ENCODE data around the gene SYPL1.

Gene SYPL1

DNA sequence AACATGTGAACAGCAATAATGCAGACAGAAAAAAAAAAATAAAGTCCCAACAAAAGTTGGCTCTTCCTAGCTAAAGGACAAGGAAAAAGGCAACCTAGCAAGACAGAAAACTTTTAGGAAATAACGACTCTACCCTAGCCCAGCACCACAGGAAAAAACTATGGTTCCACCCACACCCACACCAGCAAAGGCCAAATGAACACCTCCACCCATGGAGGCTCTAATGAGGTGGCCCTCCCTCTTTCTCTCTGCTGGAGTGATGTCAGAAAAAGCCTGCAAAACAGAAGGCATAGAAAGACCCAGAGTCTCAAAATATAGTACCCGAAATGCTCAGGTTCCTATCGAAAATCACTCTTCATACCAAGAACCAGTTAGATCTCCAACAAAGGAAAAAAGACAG, 28.4 kb downstream of the SYPL1 start:
- no peak for DNase-seq (ENCODE audit: low read depth)
- no peak overlapping the region for H3K4me3 ChIP-seq (replicated peaks; ENCODE audit: low read depth, low read length)
- TF ChIP-seq, protein P1, sequence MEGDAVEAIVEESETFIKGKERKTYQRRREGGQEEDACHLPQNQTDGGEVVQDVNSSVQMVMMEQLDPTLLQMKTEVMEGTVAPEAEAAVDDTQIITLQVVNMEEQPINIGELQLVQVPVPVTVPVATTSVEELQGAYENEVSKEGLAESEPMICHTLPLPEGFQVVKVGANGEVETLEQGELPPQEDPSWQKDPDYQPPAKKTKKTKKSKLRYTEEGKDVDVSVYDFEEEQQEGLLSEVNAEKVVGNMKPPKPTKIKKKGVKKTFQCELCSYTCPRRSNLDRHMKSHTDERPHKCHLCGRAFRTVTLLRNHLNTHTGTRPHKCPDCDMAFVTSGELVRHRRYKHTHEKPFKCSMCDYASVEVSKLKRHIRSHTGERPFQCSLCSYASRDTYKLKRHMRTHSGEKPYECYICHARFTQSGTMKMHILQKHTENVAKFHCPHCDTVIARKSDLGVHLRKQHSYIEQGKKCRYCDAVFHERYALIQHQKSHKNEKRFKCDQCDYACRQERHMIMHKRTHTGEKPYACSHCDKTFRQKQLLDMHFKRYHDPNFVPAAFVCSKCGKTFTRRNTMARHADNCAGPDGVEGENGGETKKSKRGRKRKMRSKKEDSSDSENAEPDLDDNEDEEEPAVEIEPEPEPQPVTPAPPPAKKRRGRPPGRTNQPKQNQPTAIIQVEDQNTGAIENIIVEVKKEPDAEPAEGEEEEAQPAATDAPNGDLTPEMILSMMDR (IDR thresholded peaks at IDR 0.05; ENCODE audit: low read length, missing control alignments), result no peak

DNA sequence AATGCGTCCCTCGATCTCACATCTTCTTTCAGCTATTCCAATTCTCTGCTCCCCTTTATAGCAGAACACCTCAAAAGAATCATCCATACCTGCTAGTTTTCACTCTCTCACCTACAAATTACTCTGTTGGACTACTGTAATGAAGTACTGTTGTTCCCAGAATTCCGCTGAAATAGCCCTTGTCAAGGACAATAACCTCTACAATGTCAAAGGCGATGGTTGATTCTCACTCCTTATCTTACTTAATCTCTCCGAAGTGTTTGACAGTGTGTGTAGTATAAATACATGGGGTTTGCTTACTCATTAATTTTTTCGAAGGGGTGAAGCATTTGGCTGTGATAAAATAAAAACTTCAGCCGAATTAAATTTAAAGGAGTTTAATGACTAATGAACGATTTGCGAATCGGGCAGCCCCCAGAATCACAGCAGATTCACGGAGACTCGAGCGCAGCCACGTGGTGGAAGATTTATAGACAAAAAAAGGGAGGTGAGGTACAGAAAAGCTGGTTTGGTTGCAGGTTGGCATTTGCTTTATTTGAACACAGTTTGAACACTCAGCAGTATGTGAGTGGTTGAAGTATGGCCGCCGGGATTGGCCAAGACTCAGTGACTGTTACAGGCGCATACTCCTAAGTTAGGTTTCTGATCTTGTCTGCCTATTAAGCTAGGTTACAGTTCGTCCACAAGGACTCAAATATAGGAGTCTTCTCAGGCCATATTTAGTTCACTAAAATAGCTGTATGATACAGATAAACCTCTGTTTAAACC, 29.8 kb downstream of the SYPL1 start:
- no peak overlapping the region for H3K4me3 ChIP-seq (replicated peaks; ENCODE audit: low read depth, low read length)
- TF ChIP-seq, protein P1 (IDR thresholded peaks at IDR 0.05; ENCODE audit: low read length, missing control alignments), result no peak
- DNase-seq (ENCODE audit: low read depth), result no peak

DNA sequence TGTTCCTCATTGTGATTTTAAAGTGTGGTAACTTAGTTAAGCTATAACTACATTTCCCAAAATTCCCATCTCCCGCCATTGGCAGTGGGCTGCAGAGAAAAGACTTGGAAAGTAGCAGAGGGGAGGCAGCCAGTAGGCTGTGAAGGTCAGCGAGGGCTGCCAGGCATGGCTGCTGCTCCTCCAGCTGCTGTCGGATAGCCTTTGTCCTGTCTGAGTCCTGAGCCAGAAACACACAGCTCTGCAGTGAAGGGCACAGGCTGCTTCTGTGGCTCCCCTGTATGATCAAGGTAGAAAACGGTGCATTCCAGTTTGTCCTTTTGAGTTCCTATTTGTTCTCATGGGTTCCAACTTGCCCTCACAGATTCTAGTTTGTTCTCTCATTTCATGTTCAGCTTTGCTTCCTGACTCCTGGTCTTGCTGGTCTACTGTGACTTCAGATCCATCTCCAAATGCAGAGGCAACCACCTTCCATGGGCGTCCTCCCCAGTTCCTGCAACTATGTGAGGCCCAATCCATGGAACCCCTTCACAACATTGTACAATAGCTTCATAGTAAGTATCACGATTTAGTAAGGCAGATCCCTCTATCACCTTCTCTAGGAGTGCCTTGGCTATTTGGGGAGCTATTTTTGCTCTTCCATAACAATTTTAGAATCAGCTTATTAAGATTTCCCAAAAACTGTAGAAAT, 31.7 kb downstream of the SYPL1 start:
- no peak for DNase-seq (ENCODE audit: low read depth)
- H3K4me3 ChIP-seq (replicated peaks; ENCODE audit: low read depth, low read length), result no peak overlapping the region
- TF ChIP-seq, protein P1 (IDR thresholded peaks at IDR 0.05; ENCODE audit: low read length, missing control alignments), result no peak

DNA sequence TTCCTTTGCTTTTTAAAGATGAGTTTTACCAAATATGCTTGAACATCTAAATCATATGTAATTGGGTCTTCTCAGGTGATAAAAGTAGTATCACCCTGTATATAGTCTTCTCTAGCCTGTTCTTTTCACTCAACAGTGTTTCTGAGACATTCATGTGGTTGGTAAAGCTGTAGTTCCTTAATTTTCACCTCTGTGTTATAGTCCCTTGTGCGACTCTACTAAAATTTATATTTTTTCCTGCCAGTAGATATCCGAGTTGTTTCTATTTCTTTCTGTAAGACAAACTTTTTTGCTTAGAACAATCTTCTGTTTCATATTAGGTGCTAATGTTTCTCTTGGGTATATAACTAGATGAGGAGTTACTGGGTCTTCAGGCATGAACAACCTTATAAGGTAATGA, 35.6 kb downstream of the SYPL1 start:
- DNase-seq (ENCODE audit: low read depth), result no peak
- TF ChIP-seq, protein P1 (IDR thresholded peaks at IDR 0.05; ENCODE audit: low read length, missing control alignments), result no peak
- H3K4me3 ChIP-seq (replicated peaks; ENCODE audit: low read depth, low read length), result no peak overlapping the region

DNA sequence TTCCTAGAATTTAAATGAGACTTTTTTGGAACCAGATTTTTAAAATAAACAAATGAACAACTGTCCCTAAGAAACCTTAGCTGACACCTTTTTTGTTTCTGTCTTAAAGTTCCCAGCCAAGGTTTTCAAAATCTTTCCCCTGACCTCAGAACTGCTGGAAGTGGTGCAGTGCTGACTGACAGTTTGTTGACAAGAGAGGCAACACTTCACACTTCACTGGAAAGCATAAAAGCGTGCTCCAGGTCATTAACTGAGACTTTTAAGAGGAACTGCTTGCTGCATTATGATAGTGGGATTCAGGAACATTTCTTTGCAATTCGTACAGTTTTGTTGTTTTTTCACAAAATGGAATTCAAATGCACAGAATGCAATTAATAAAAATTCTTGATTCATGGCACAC, 36.2 kb downstream of the SYPL1 start:
- TF ChIP-seq, protein P1 (IDR thresholded peaks at IDR 0.05; ENCODE audit: low read length, missing control alignments), result no peak
- H3K4me3 ChIP-seq (replicated peaks; ENCODE audit: low read depth, low read length), result no peak overlapping the region
- no peak for DNase-seq (ENCODE audit: low read depth)

DNA sequence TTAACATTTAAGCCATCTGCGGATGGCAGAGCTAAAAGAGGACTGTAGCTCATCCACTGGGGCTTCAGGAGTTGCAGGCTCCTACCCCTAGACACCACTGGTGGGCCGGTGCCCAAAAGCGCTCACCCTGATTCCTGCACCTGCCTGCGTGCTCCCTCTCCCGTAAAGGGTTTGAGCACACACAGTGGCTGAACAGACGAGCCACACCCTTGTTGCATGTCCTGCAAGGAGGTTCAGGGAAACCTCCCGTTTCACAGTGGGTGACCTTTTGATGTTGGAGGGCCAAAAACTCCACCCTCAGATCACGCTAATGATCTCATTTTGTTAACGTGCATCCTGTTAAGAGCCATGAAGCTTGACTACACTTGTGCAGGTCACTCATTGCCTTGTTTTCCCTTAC, 37.9 kb downstream of the SYPL1 start:
- DNase-seq (ENCODE audit: low read depth), result no peak
- TF ChIP-seq, protein P1 (IDR thresholded peaks at IDR 0.05; ENCODE audit: low read length, missing control alignments), result no peak
- H3K4me3 ChIP-seq (replicated peaks; ENCODE audit: low read depth, low read length), result no peak overlapping the region

Data from fibroblast of pulmonary artery (primary cell).